Measurements from ENCODE around the gene SBF2.

DNA sequence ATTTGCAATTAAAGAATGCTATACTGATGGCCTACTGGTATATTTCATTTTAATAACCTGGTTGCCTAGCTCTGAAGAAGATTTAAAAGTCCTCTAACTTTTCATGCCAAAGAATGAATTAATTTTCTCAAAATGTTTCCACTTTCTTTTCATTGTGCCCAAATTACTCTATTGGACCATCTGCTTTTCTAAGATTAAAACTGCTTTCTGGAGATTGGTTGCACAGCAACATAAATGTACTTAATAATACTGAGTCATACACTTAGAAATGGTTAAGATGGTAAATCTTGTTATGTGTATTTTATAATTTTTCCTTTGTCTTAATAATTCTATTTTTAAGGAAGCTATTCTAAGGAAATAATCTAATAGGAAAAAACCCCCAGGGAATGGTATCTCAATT lies 479.9 kb downstream of the SBF2 start:
- TF ChIP-seq, protein P1, sequence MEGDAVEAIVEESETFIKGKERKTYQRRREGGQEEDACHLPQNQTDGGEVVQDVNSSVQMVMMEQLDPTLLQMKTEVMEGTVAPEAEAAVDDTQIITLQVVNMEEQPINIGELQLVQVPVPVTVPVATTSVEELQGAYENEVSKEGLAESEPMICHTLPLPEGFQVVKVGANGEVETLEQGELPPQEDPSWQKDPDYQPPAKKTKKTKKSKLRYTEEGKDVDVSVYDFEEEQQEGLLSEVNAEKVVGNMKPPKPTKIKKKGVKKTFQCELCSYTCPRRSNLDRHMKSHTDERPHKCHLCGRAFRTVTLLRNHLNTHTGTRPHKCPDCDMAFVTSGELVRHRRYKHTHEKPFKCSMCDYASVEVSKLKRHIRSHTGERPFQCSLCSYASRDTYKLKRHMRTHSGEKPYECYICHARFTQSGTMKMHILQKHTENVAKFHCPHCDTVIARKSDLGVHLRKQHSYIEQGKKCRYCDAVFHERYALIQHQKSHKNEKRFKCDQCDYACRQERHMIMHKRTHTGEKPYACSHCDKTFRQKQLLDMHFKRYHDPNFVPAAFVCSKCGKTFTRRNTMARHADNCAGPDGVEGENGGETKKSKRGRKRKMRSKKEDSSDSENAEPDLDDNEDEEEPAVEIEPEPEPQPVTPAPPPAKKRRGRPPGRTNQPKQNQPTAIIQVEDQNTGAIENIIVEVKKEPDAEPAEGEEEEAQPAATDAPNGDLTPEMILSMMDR (IDR thresholded peaks at IDR 0.05) = no peak
- no peak for TF ChIP-seq POLR2A (IDR thresholded peaks at IDR 0.05)

All from lower leg skin (tissue), 3 donors.